22Rv1 (cell line): ENCODE data around the gene SYTL3.

Experiments used
- H3K27ac ChIP-seq: fragments of 450-650 bp; 2 replicates; pipeline ENCODE4 v1.5.1; 2017
- CTCF ChIP-seq: fragments of 450-650 bp; IDR thresholded peaks from 2 replicates; pipeline ENCODE4 v1.5.1; 2017; ENCODE audit warnings: mild to moderate bottlenecking
- ZFX ChIP-seq: fragments of 450-650 bp; IDR thresholded peaks from 2 replicates; pipeline ENCODE4 v1.6.1; 2017; ENCODE audit warnings: antibody characterized with exemption, borderline replicate concordance

SYTL3 gene

GRCh38 chr6:158633127-158633526, 16.7 kb upstream of the SYTL3 start:
- TF ChIP-seq ZFX (no peak), CTCF (no peak)
- H3K27ac ChIP-seq = no peak overlapping the region

GRCh38 chr6:158634695-158635426, 15.0 kb upstream of the SYTL3 start:
- TF ChIP-seq ZFX (no peak), CTCF (no peak)

GRCh38 chr6:158635427-158636073, 14.3 kb upstream of the SYTL3 start:
- no peak for TF ChIP-seq CTCF
- no peak for TF ChIP-seq ZFX
- H3K27ac ChIP-seq = 0 out of 2 replicates have a peak overlapping the region, but pooled peaks have one; percentile 10

More at GRCh38 chr6:158634695-158635426, 15.0 kb upstream of the SYTL3 start:
- H3K27ac ChIP-seq = 0 out of 2 replicates have a peak overlapping the region, but pooled peaks have one; percentile 10

- H3K27ac ChIP-seq = no peak overlapping the region
- TF ChIP-seq ZFX (no peak), CTCF (no peak)
These were observed 13.1 kb upstream of the SYTL3 start for GRCh38 chr6:158636778-158637177.

GRCh38 chr6:158638324-158638854, 11.5 kb upstream of the SYTL3 start:
- no peak overlapping the region for H3K27ac ChIP-seq
- no peak for TF ChIP-seq ZFX
- TF ChIP-seq CTCF = no peak

GRCh38 chr6:158639056-158639455, 10.8 kb upstream of the SYTL3 start:
- no peak for TF ChIP-seq CTCF
- no peak for TF ChIP-seq ZFX

GRCh38 chr6:158640519-158640918, 9.3 kb upstream of the SYTL3 start:
- TF ChIP-seq ZFX (no peak), CTCF (no peak)
- no peak overlapping the region for H3K27ac ChIP-seq

More at GRCh38 chr6:158639056-158639455, 10.8 kb upstream of the SYTL3 start:
- no peak overlapping the region for H3K27ac ChIP-seq
